GM12878 (cell line): Measurements from ENCODE around the gene ANO8. TPM values are rescaled to one million over a fixed set of nuclear protein-coding genes. Genes with fewer than 3 reads are reported as not detected.

Experiments used
- ATAC-seq: fragments of 200-7000 bp; cut with Tn5 transposase; 3 replicates; pipeline ENCODE4 v1.9.1; 2020; ENCODE audit warnings: mild to moderate bottlenecking, moderate library complexity
- BruUV-seq: library from RNA; stranded (reverse); fragments of 400-500 nt; replicated peaks from 2 replicates; lab custom pipeline; 2021; lab: Mats Ljungman, UMichigan
- CTCF ChIA-PET: fragments of 300-600 bp; sonication (Branson Sonifier 250); formaldehyde crosslinking; extraction: SDS; loops from one replicate; lab custom pipeline; 2021; ENCODE audit warnings: inconsistent platforms; lab: Yijun Ruan, JAX
- POLR2A ChIA-PET: fragments of 350-600 bp; formaldehyde crosslinking; extraction: SDS; loops from one replicate; lab custom pipeline; 2021; ENCODE audit warnings: inconsistent platforms; lab: Charles Lee
- RAD21 ChIA-PET: fragments of 300-600 bp; sonication (Branson Sonifier 250); formaldehyde crosslinking; loops from one replicate; lab custom pipeline; 2023; ENCODE audit warnings: antibody characterized with exemption; ENCODE audit not compliant: unreplicated experiment; lab: Charles Lee
- SMC1A ChIA-PET: fragments of 300-600 bp; sonication (Branson Sonifier 250); formaldehyde crosslinking; loops from one replicate; lab custom pipeline; 2023; ENCODE audit not compliant: unreplicated experiment, uncharacterized antibody; lab: Charles Lee
- DNase-seq: peaks from one replicate; pipeline ENCODE4 v3.0.0-alpha.2; 2011; ENCODE audit warnings: low read depth, low spot score
- FAIRE-seq: peaks from 3 replicates; lab custom pipeline; 2011; peaks lifted over from hg19 to GRCh38; lab: Jason Lieb, UNC
- H2AFZ ChIP-seq: 2 replicates; pipeline ENCODE4 v1.6.0; 2011; ENCODE audit warnings: low read depth, low read length, control low read depth; ENCODE audit not compliant: control insufficient read depth
- H3K27ac ChIP-seq: 2 replicates; pipeline ENCODE4 v1.5.1; 2011; ENCODE audit warnings: control low read depth; ENCODE audit not compliant: control insufficient read depth, insufficient read depth
- H3K27me3 ChIP-seq, 2 experiments: replicated peaks in 1 of 2; 2 replicates each; pipeline versions ENCODE4 v1.6.0 to v1.6.1; 2011; ENCODE audit warnings: low read length in 1 of 2; ENCODE audit not compliant: control insufficient read depth in 2 of 2, insufficient read depth in 2 of 2
- H3K36me3 ChIP-seq, 2 experiments: 2 replicates each; pipeline ENCODE4 v1.5.1; 2011; ENCODE audit warnings: low read length in 1 of 2; ENCODE audit not compliant: control insufficient read depth in 2 of 2, insufficient read depth in 2 of 2
- H3K4me1 ChIP-seq: 2 replicates; pipeline ENCODE4 v1.6.1; 2011; ENCODE audit warnings: mild to moderate bottlenecking, low read length, moderate library complexity, mixed read lengths; ENCODE audit not compliant: control insufficient read depth, insufficient read depth
- H3K4me2 ChIP-seq: 2 replicates; pipeline ENCODE4 v1.6.0; 2011; ENCODE audit warnings: control low read depth; ENCODE audit not compliant: control insufficient read depth, insufficient read depth
- H3K4me3 ChIP-seq: fragments of 200-600 bp; sonication (generic); 2 replicates; pipeline ENCODE4 v1.5.1; 2016
- H3K79me2 ChIP-seq: 2 replicates; pipeline ENCODE4 v1.6.0; 2011; ENCODE audit warnings: low read length; ENCODE audit not compliant: control insufficient read depth, insufficient read depth
- H3K9ac ChIP-seq: 2 replicates; pipeline ENCODE4 v1.8.0; 2011; ENCODE audit warnings: low read length, control low read depth, mixed read lengths; ENCODE audit not compliant: control insufficient read depth, insufficient read depth
- H3K9me3 ChIP-seq: replicated peaks from 3 replicates; pipeline ENCODE4 v1.5.1; 2011; ENCODE audit warnings: mild to moderate bottlenecking, low read length; ENCODE audit not compliant: control insufficient read depth, insufficient read depth
- H4K20me1 ChIP-seq: 2 replicates; pipeline ENCODE4 v1.6.0; 2011; ENCODE audit not compliant: control insufficient read depth, insufficient read depth
- ASH2L ChIP-seq: fragments of 300-600, 200-600 bp; sonication (generic); IDR thresholded peaks from 2 replicates; pipeline ENCODE4 v1.6.1; 2017; ENCODE audit warnings: low read depth, mild to moderate bottlenecking, borderline replicate concordance
- ATF7 ChIP-seq: fragments of 450-650 bp; IDR thresholded peaks from 2 replicates; pipeline ENCODE4 v1.6.1; 2016; ENCODE audit warnings: low read depth, mild to moderate bottlenecking
- BHLHE40 ChIP-seq, 2 experiments: fragments of 450-650 bp in 1 of 2; IDR thresholded peaks; 2 replicates each; pipeline ENCODE4 v1.6.1; 2011 to 2017; ENCODE audit warnings: low read depth in 2 of 2, borderline replicate concordance in 1 of 2, improper control_type of control experiment in 1 of 2, low read length in 1 of 2, mild to moderate bottlenecking in 1 of 2
- CEBPB ChIP-seq, 2 experiments: fragments of 150-350 bp in 1 of 2; IDR thresholded peaks; 2 replicates each; pipeline ENCODE4 v1.6.1; 2012 to 2014; ENCODE audit warnings: low read depth in 2 of 2, low read length in 2 of 2, borderline replicate concordance in 1 of 2, inconsistent platforms in 1 of 2
- CHD1 ChIP-seq: IDR thresholded peaks from 2 replicates; pipeline ENCODE4 v1.6.1; 2012; ENCODE audit warnings: low read depth, low read length, improper control_type of control experiment
- DPF2 ChIP-seq: fragments of 450-650 bp; IDR thresholded peaks from 2 replicates; pipeline ENCODE4 v1.6.1; 2017; ENCODE audit warnings: mild to moderate bottlenecking
- HDAC6 ChIP-seq: fragments of 200-600 bp; sonication (generic); IDR thresholded peaks from one replicate; pipeline ENCODE4 v1.8.0; 2017; ENCODE audit warnings: antibody characterized with exemption; ENCODE audit not compliant: unreplicated experiment
- MAX ChIP-seq: IDR thresholded peaks from 2 replicates; pipeline ENCODE4 v1.6.1; 2012; ENCODE audit warnings: low read depth, low read length, improper control_type of control experiment
- MYC ChIP-seq: IDR thresholded peaks from 2 replicates; pipeline ENCODE4 v1.6.1; 2011; ENCODE audit warnings: mild to moderate bottlenecking, low read length, moderate library complexity, inconsistent platforms; ENCODE audit not compliant: insufficient read depth, insufficient replicate concordance, insufficient read length, severe bottlenecking
- RB1 ChIP-seq: fragments of 450-650 bp; formaldehyde crosslinking; IDR thresholded peaks from 2 replicates; pipeline ENCODE4 v1.6.1; 2017; ENCODE audit warnings: mild to moderate bottlenecking, borderline replicate concordance
- REST ChIP-seq: IDR thresholded peaks from 2 replicates; pipeline ENCODE4 v1.6.1; 2012; ENCODE audit warnings: mild to moderate bottlenecking, low read depth, low read length
- SKIL ChIP-seq: fragments of 450-650 bp; IDR thresholded peaks from 2 replicates; pipeline ENCODE4 v1.6.1; 2017; ENCODE audit warnings: mild to moderate bottlenecking, low read depth, inconsistent platforms; ENCODE audit not compliant: poor library complexity, severe bottlenecking
- SMARCA5 ChIP-seq: fragments of 450-650 bp; IDR thresholded peaks from 2 replicates; pipeline ENCODE4 v1.6.1; 2017; ENCODE audit warnings: mild to moderate bottlenecking
- WGBS: methylation state at CpG from one replicate; pipeline ENCODE4 v1.1.6; 2016; ENCODE audit warnings: low lambda C conversion rate; ENCODE audit not compliant: insufficient replicate concordance, insufficient coverage; ENCODE audit errors: missing lambda C conversion rate; 5-methylcytosine and 5-hydroxymethylcytosine counted together
- in situ Hi-C: fragments of 300-500 bp; cut with MboI; formaldehyde crosslinking; loops from 9 replicates; pipeline ENCODE4 v1.14.3; 2018; ENCODE audit warnings: mixed read lengths
- intact Hi-C: fragments of 100-400 bp; cut with micrococcal nuclease; formaldehyde crosslinking; loops from one replicate; pipeline ENCODE4 v1.14.2; 2022; ENCODE audit not compliant: unreplicated experiment
- polyA plus RNA-seq, 11 experiments: library from polyadenylated mRNA; depleted of rRNA in 4 of 11; unstranded in 6 of 11; stranded (reverse) in 5 of 11; fragments of >200 nt; fragmentation: Nextera tagmentation in 4 of 11; fragmentation: Illumina TruSeq in 1 of 11; extraction: Ambion mirVana in 4 of 11; extraction: Trizol in 1 of 11; gene quantifications; 1 replicate in 1 of 11; 2 replicates in 10 of 11; pipeline versions ENCODE4 v1.2.1 to v1.2.3, GENCODE V29; 2011 to 2016; ENCODE audit warnings: inconsistent platforms in 2 of 11, missing spikeins in 2 of 11, low read depth in 1 of 11
- total RNA-seq, 4 experiments: library from RNA; depleted of rRNA in 3 of 4; stranded (reverse); fragments of >200 nt in 3 of 4; fragmentation: Illumina TruSeq in 1 of 4; extraction: Trizol in 1 of 4; gene quantifications; 2 replicates each; pipeline versions ENCODE4 v1.2.1 to v1.2.3, GENCODE V29; 2013 to 2021

Gene ANO8
- total and polyA plus RNA-seq, 10 of the 15 experiments (the other 5 are each of a cell fraction or from before 2014, with no cell fraction given): 0.04 to 6.7 (median 1.1) TPM

- TF ChIP-seq REST (no peak), ATF7 (peak; percentile 62; the same call in 1 of the 2 replicates)
Observed at GRCh38 chr19:17334414-17335409, at the start of gene ANO8 (continued).

- Histone ChIP-seq H3K36me3 (no peaks in the 10 kb centered on the region), H3K9me3 (no peaks in the 10 kb centered on the region; the same call in 2 of the 3 replicates), H3K4me2 (no peak overlapping the region), H3K9ac (no peak overlapping the region), H3K79me2 (no peaks in the 10 kb centered on the region), H2AFZ (no peak overlapping the region), H3K4me3 (no peak overlapping the region), H3K27ac (no peak overlapping the region), H4K20me1 (no peaks in the 10 kb centered on the region), H3K4me1 (peaks cover 11% of the 10 kb centered on the region), H3K27me3 (no peaks in the 10 kb centered on the region)
- no peak for DNase-seq
- 96% methylated on average over 5 of the region's 5 CpGs for WGBS
- RAD21 ChIA-PET: no interaction called here
- SMC1A ChIA-PET: interaction anchor here (0.9 kb wide), 2 partner anchors 9 to 33 kb away, joined by 3 read pairs; no protein-coding TSS in a partner anchor
- no peak for FAIRE-seq
- CTCF ChIA-PET: interaction anchor here (0.6 to 1.2 kb wide), 3 partner anchors 15 to 120 kb away, joined by 3 to 4 read pairs (median 4); no protein-coding TSS in a partner anchor
- in situ Hi-C loops (no loop called here), intact Hi-C loops (no loop called here)
- POLR2A ChIA-PET: interaction anchor here (0.7 to 1.1 kb wide), 2 partner anchors 71 to 314 kb away, joined by 3 to 7 read pairs; partner anchors contain the start of gene DDA1
- BruUV-seq: no TSS peak
- no peak for ATAC-seq
- TF ChIP-seq DPF2 (no peak), ASH2L (no peak), SKIL (no peak), CHD1 (no peak), SMARCA5 (no peak), MAX (no peak), HDAC6 (no peak), CEBPB (IDR thresholded peaks at IDR 0.05; ENCODE audit: borderline replicate concordance in 1 of 2, low read depth in 2 of 2, low read length in 2 of 2) (no peak), BHLHE40 (IDR thresholded peaks at IDR 0.05; ENCODE audit: borderline replicate concordance in 1 of 2, low read depth in 2 of 2, low read length in 1 of 2) (no peak), RB1 (no peak), MYC (no peak)
Observed at GRCh38 chr19:17380426-17381138, 45.9 kb upstream of the ANO8 start.
